Keratinocyte (primary cell): Measurements from ENCODE around the gene SPHK2. TPM values are rescaled to one million over a fixed set of nuclear protein-coding genes. Genes with fewer than 3 reads are reported as not detected.

Source experiments
- DNase-seq: peaks from one replicate; pipeline ENCODE4 v3.0.0-alpha.2; 2011; ENCODE audit warnings: low read depth, missing footprints, low spot score
- FAIRE-seq: peaks from 2 replicates; lab custom pipeline; 2011; peaks lifted over from hg19 to GRCh38; lab: Jason Lieb, UNC
- H2AFZ ChIP-seq: 2 replicates; pipeline ENCODE4 v1.6.0; 2012; ENCODE audit warnings: low read length, control low read depth, inconsistent platforms; ENCODE audit not compliant: control insufficient read depth
- H3K27ac ChIP-seq: 2 replicates; pipeline ENCODE4 v1.5.1; 2011; ENCODE audit warnings: low read length; ENCODE audit not compliant: control insufficient read depth, insufficient read depth
- H3K27me3 ChIP-seq: 3 replicates; pipeline ENCODE4 v1.6.0; 2011; ENCODE audit warnings: low read length; ENCODE audit not compliant: control insufficient read depth, insufficient read depth; ENCODE audit errors: extremely low read depth
- H3K36me3 ChIP-seq, 2 experiments: 2 replicates in 1 of 2; 3 replicates in 1 of 2; pipeline ENCODE4 v1.5.1; 2011; ENCODE audit warnings: low read length in 2 of 2, mild to moderate bottlenecking in 1 of 2; ENCODE audit not compliant: control insufficient read depth in 2 of 2, insufficient read depth in 2 of 2; ENCODE audit errors: extremely low read depth in 1 of 2
- H3K4me1 ChIP-seq: 3 replicates; pipeline ENCODE4 v1.5.1; 2011; ENCODE audit warnings: low read length; ENCODE audit not compliant: control insufficient read depth, insufficient read depth; ENCODE audit errors: extremely low read depth
- H3K4me2 ChIP-seq: 3 replicates; pipeline ENCODE4 v1.6.0; 2011; ENCODE audit warnings: low read depth, low read length; ENCODE audit not compliant: control insufficient read depth, insufficient read depth; ENCODE audit errors: extremely low read depth
- H3K4me3 ChIP-seq, 3 experiments: fragments of 200-600 bp in 1 of 3; sonication (generic) in 1 of 3; 2 replicates in 2 of 3; 3 replicates in 1 of 3; pipeline ENCODE4 v1.5.1; 2011 to 2016; ENCODE audit warnings: low read length in 3 of 3, mild to moderate bottlenecking in 3 of 3, control low read depth in 2 of 3, inconsistent platforms in 1 of 3, low read depth in 1 of 3, mixed read lengths in 1 of 3, mixed run types in 1 of 3, moderate library complexity in 1 of 3; ENCODE audit not compliant: control insufficient read depth in 2 of 3, insufficient read depth in 2 of 3; ENCODE audit errors: extremely low read depth in 1 of 3
- H3K79me2 ChIP-seq: 2 replicates; pipeline ENCODE4 v1.6.0; 2012; ENCODE audit warnings: low read length; ENCODE audit not compliant: control insufficient read depth, insufficient read depth
- H3K9ac ChIP-seq: 3 replicates; pipeline ENCODE4 v1.6.0; 2011; ENCODE audit warnings: low read length; ENCODE audit not compliant: control insufficient read depth, insufficient read depth; ENCODE audit errors: extremely low read depth
- H3K9me1 ChIP-seq: 3 replicates; pipeline ENCODE4 v1.6.0; 2011; ENCODE audit warnings: low read length; ENCODE audit not compliant: control insufficient read depth, insufficient read depth; ENCODE audit errors: extremely low read depth
- H3K9me3 ChIP-seq: 2 replicates; pipeline ENCODE4 v1.5.1; 2012; ENCODE audit warnings: low read depth, low read length; ENCODE audit not compliant: control insufficient read depth
- H4K20me1 ChIP-seq: 3 replicates; pipeline ENCODE4 v1.6.0; 2011; ENCODE audit warnings: low read length; ENCODE audit not compliant: control insufficient read depth, insufficient read depth; ENCODE audit errors: extremely low read depth
- EZH2 ChIP-seq: IDR thresholded peaks from one replicate; pipeline ENCODE4 v1.6.1; 2012; ENCODE audit warnings: inconsistent platforms, mild to moderate bottlenecking, low read length, moderate library complexity
- dilution Hi-C: fragments of 300-500 bp; cut with MboI; formaldehyde crosslinking; loops from one replicate; pipeline ENCODE4 v1.7.0; 2020; ENCODE audit warnings: low sequenced_read_pairs; ENCODE audit not compliant: extremely low pct_ligation_motif_present
- polyA plus RNA-seq, 5 experiments: library from polyadenylated mRNA; depleted of rRNA in 3 of 5; stranded (reverse) in 3 of 5; stranded (forward) in 1 of 5; unstranded in 1 of 5; fragments of >200 nt; gene quantifications; 1 replicate in 1 of 5; 2 replicates in 3 of 5; 3 replicates in 1 of 5; pipeline versions ENCODE4 v1.2.1 to v1.2.3, GENCODE V29; 2011 to 2012; ENCODE audit warnings: missing spikeins in 2 of 5, low read depth in 1 of 5, low replicate concordance in 1 of 5
- TF ChIP-seq, protein P1 (sequence below), 3 experiments: IDR thresholded peaks in 1 of 3; conservative IDR thresholded peaks in 1 of 3; optimal IDR thresholded peaks in 1 of 3; 2 replicates in 2 of 3; 3 replicates in 1 of 3; pipeline versions ENCODE3 to v1.5.1; 2011; ENCODE audit warnings: low read length in 3 of 3, mild to moderate bottlenecking in 3 of 3, moderate library complexity in 2 of 3, control low read depth in 1 of 3, inconsistent platforms in 1 of 3; ENCODE audit not compliant: insufficient read depth in 2 of 3; ENCODE audit errors: extremely low read depth in 1 of 3

Gene SPHK2
- polyA plus RNA-seq, 1 donor (not counting 4 experiments of a cell fraction or from before 2014, with no cell fraction given): 2.8 TPM

DNA sequence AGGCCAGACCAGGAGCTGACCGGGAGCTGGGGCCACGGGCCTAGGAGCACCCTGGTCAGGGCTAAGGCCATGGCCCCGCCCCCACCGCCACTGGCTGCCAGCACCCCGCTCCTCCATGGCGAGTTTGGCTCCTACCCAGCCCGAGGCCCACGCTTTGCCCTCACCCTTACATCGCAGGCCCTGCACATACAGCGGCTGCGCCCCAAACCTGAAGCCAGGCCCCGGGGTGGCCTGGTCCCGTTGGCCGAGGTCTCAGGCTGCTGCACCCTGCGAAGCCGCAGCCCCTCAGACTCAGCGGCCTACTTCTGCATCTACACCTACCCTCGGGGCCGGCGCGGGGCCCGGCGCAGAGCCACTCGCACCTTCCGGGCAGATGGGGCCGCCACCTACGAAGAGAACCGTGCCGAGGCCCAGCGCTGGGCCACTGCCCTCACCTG is 6.6 kb downstream of the SPHK2 start:
- no peak overlapping the region for H3K9ac ChIP-seq
- DNase-seq (no peak), FAIRE-seq (no peak)
- no peaks in the 10 kb centered on the region for H3K9me1 ChIP-seq
- H3K4me2 ChIP-seq: no peak overlapping the region
- H3K4me1 ChIP-seq: peaks cover 18% of the 10 kb centered on the region
- H3K9me3 ChIP-seq: no peaks in the 10 kb centered on the region
- H2AFZ ChIP-seq: no peak overlapping the region
- H3K79me2 ChIP-seq: no peaks in the 10 kb centered on the region
- TF ChIP-seq, protein P1, sequence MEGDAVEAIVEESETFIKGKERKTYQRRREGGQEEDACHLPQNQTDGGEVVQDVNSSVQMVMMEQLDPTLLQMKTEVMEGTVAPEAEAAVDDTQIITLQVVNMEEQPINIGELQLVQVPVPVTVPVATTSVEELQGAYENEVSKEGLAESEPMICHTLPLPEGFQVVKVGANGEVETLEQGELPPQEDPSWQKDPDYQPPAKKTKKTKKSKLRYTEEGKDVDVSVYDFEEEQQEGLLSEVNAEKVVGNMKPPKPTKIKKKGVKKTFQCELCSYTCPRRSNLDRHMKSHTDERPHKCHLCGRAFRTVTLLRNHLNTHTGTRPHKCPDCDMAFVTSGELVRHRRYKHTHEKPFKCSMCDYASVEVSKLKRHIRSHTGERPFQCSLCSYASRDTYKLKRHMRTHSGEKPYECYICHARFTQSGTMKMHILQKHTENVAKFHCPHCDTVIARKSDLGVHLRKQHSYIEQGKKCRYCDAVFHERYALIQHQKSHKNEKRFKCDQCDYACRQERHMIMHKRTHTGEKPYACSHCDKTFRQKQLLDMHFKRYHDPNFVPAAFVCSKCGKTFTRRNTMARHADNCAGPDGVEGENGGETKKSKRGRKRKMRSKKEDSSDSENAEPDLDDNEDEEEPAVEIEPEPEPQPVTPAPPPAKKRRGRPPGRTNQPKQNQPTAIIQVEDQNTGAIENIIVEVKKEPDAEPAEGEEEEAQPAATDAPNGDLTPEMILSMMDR (optimal IDR thresholded peaks at IDR 0.05 in 1 of 3, IDR thresholded peaks at IDR 0.05 in 1 of 3, conservative IDR thresholded peaks at IDR 0.05 in 1 of 3; ENCODE audit: extremely low read depth in 1 of 3, insufficient read depth in 2 of 3, low read length in 3 of 3): no peak
- TF ChIP-seq EZH2: no peak
- H4K20me1 ChIP-seq: no peaks in the 10 kb centered on the region
- dilution Hi-C loops: no loop called here
- H3K36me3 ChIP-seq: peaks cover 1 to 4% of the 10 kb centered on the region in 2 experiments
- H3K4me3 ChIP-seq: no peak overlapping the region
- no peak overlapping the region for H3K27ac ChIP-seq
- no peaks in the 10 kb centered on the region for H3K27me3 ChIP-seq

DNA sequence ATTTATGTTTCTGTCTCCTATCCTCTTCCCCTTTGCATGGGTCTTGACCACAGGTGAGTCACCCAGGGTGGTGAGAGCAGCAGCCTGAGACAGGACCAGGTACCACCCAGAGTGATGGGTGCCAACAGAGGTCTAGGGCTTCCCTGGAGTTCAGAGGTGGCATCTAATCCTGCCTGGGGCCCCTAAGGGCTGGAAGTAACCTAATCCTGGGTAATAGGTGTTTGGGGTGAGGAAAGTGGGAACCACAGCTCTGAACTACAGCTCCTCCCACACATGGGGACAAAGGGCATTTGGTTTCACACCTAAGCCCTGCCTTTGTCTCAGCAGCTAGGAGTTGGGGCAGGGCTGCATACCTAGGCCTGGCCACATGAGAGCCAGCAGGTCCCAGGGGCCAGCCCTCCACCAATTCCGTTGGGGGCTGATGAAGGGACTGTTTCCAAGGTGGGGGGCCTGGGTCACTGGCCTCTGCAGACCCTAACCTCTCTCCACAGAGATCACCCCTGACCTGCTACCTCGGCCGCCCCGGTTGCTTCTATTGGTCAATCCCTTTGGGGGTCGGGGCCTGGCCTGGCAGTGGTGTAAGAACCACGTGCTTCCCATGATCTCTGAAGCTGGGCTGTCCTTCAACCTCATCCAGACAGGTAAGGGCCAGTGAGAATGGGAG is 8.0 kb downstream of the SPHK2 start:
- peaks cover 1 to 3% of the 10 kb centered on the region in 2 experiments for H3K36me3 ChIP-seq

More for the DNA sequence above, 8.0 kb downstream of the SPHK2 start:
- DNase-seq (no peak), FAIRE-seq (no peak)
- Histone ChIP-seq H3K27ac (no peak overlapping the region), H3K79me2 (no peaks in the 10 kb centered on the region), H3K4me3 (no peak overlapping the region), H3K4me1 (peaks cover 20% of the 10 kb centered on the region), H2AFZ (no peak overlapping the region), H4K20me1 (no peaks in the 10 kb centered on the region), H3K27me3 (no peaks in the 10 kb centered on the region), H3K9ac (no peak overlapping the region), H3K9me3 (no peaks in the 10 kb centered on the region), H3K9me1 (no peaks in the 10 kb centered on the region), H3K4me2 (no peak overlapping the region)
- TF ChIP-seq, protein P1 (optimal IDR thresholded peaks at IDR 0.05 in 1 of 3, IDR thresholded peaks at IDR 0.05 in 1 of 3, conservative IDR thresholded peaks at IDR 0.05 in 1 of 3; ENCODE audit: extremely low read depth in 1 of 3, insufficient read depth in 2 of 3, low read length in 3 of 3): no peak
- TF ChIP-seq EZH2: no peak
- dilution Hi-C loops: no loop called here
